A673 (cell line): ENCODE measurements around the gene CRISPLD2.

Source experiments
- CTCF ChIP-seq: fragments of 300-800, 200-600 bp; sonication (generic); conservative IDR thresholded peaks from 2 replicates; pipeline ENCODE4 v1.5.1; 2017; ENCODE audit warnings: low read depth, mild to moderate bottlenecking, antibody characterized with exemption, low read length, moderate library complexity, mixed read lengths
- EZH2 ChIP-seq: fragments of 200-600 bp; sonication (generic); IDR thresholded peaks from 2 replicates; pipeline ENCODE4 v1.6.1; 2017; ENCODE audit warnings: borderline replicate concordance, low read depth, mild to moderate bottlenecking, mixed read lengths, antibody characterized with exemption, low read length; ENCODE audit not compliant: poor library complexity, severe bottlenecking

DNA sequence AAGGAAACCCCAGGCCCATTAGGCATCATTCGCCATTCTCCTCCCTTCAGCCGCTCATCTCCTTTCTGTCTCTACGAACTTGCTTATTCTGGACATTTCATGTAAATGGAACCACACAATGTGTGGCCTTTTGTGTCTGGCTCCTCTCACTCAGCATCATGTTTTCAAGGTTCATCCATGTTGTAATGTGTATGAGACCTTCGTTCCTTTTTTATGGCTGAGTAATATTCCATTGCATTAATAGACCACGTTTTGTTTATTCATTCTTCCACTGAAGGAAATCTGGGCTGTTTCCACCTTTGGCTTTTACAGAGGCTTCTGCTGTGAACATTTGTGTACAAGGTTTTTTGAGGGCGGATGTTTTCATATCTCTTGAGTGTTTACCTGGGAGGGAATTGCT, 3.2 kb downstream of the CRISPLD2 start:
- no peak for TF ChIP-seq CTCF
- no peak for TF ChIP-seq EZH2
